Measurements from ENCODE around the gene KLHL6. TPM values are rescaled to one million over a fixed set of nuclear protein-coding genes. Genes with fewer than 3 reads are reported as not detected.

The KLHL6 gene
- total RNA-seq, 1 experiment from 2014 or later, result not detected

DNA sequence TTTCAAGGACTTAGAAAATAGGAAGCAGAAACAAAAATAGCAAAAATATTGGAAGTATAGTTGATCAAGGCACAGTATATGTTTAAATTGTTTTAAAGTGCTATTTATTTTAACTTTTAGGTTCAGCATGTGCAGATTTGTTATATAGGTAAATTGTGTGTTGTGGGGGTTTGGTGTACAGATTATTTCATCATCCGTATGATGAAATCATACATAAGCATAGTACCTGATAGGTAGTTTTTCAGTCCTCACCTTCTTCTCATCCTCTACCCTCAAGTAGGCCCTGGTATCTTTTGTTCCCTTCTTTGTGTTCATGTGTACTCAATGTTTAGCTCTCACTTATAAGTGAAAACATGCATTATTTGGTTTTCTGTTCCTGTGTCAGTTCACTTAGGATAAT is 50.9 kb downstream of the KLHL6 start:
- CTCF ChIA-PET, result no interaction called here
- TF ChIP-seq CTCF (conservative IDR thresholded peaks at IDR 0.05; ENCODE audit: low read depth, low read length) (no peak), EZH2 (IDR thresholded peaks at IDR 0.05; ENCODE audit: borderline replicate concordance, low read depth, low read length, poor library complexity, severe bottlenecking) (no peak)
- Histone ChIP-seq H3K4me1 (ENCODE audit: insufficient read depth, low read length, poor library complexity, severe bottlenecking) (no peaks in the 10 kb centered on the region), H3K4me3 (ENCODE audit: low read depth, low read length, poor library complexity, severe bottlenecking) (no peak overlapping the region), H3K27me3 (replicated peaks; ENCODE audit: insufficient read depth, low read depth, low read length, poor library complexity) (no peaks in the 10 kb centered on the region), H3K36me3 (ENCODE audit: insufficient read depth, low read length, poor library complexity, severe bottlenecking) (no peaks in the 10 kb centered on the region), H3K9me3 (ENCODE audit: low read depth, low read length, poor library complexity, severe bottlenecking) (no peaks in the 10 kb centered on the region), H3K27ac (ENCODE audit: low read depth, low read length, poor library complexity, severe bottlenecking) (no peak overlapping the region)
- no peak for DNase-seq (ENCODE audit: low spot score)
- POLR2A ChIA-PET (ENCODE audit: low non-redundant PET), result no interaction called here
- BruUV-seq (replicated peaks), result no TSS peak
- intact Hi-C loops (cut with micrococcal nuclease; ENCODE audit: unreplicated experiment), result loop anchor here (10.0 kb wide), 1 partner anchor 90 kb away; no protein-coding TSS in a partner anchor

- no peaks in the 10 kb centered on the region for H3K27me3 ChIP-seq (replicated peaks; ENCODE audit: insufficient read depth, low read depth, low read length, poor library complexity)
- H3K4me1 ChIP-seq (ENCODE audit: insufficient read depth, low read length, poor library complexity, severe bottlenecking), result no peaks in the 10 kb centered on the region
- ChIA-PET CTCF (no interaction called here), POLR2A (ENCODE audit: low non-redundant PET) (no interaction called here)
- no peak overlapping the region for H3K27ac ChIP-seq (ENCODE audit: low read depth, low read length, poor library complexity, severe bottlenecking)
- H3K4me3 ChIP-seq (ENCODE audit: low read depth, low read length, poor library complexity, severe bottlenecking), result no peak overlapping the region
- intact Hi-C loops (cut with micrococcal nuclease; ENCODE audit: unreplicated experiment), result loop anchor here (2.0 to 10.0 kb wide), 2 partner anchors 91 to 263 kb away; no protein-coding TSS in a partner anchor
- no peaks in the 10 kb centered on the region for H3K36me3 ChIP-seq (ENCODE audit: insufficient read depth, low read length, poor library complexity, severe bottlenecking)
- BruUV-seq (replicated peaks), result no TSS peak
- no peak for TF ChIP-seq EZH2 (IDR thresholded peaks at IDR 0.05; ENCODE audit: borderline replicate concordance, low read depth, low read length, poor library complexity, severe bottlenecking)
- no peak for TF ChIP-seq CTCF (conservative IDR thresholded peaks at IDR 0.05; ENCODE audit: low read depth, low read length)
- H3K9me3 ChIP-seq (ENCODE audit: low read depth, low read length, poor library complexity, severe bottlenecking), result no peaks in the 10 kb centered on the region
- DNase-seq (ENCODE audit: low spot score), result no peak
These were observed 51.8 kb downstream of the KLHL6 start for GRCh38 chr3:183503746-183504145.

DNA sequence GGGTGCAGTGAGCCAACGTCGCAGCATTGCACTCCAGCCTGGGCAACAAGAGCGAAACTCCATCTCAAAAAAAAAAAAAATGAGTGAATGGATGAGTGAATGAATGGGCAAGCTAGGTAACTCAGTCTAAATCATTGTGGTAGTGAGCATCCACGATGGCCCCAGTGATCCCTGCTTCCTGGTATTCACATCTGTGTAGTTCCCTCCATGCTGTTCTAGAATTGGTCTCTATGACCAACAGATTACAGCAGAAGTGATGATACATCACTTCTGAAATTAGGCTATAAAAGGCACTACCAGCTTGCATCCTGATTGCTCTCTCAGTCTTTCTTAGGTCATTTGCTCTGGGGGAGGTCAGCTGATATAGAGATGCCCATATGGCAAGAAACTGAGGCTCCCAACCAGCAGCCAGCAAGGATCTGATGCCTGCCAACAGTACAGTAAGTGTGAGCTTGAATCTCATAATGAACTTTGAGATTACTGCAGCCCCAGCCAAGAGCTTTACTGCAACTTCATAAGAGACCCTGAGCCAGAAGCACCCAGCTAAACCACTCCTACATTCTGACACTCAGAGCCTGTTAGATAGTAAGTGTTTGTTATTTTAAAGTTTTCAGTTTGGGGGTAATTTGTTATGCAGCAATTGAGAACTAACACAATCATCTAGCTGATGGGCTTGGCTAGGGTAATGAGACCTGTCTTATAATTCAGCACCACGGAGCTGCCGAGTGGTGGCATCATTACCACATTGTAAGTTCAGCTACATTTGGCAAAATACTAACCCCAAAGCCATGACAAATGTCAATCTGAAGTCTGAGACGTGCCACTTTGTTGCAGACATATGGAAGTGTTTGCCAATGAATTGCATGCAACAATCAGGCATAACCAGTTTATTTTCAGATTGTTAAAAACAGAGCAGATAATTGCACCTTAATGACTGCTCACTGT is 53.0 kb downstream of the KLHL6 start:
- intact Hi-C loops (cut with micrococcal nuclease; ENCODE audit: unreplicated experiment), result loop anchor here (2.0 to 10.0 kb wide), 2 partner anchors 92 to 264 kb away; no protein-coding TSS in a partner anchor
- peak; percentile 38 for DNase-seq (ENCODE audit: low spot score)
- Histone ChIP-seq H3K27me3 (replicated peaks; ENCODE audit: insufficient read depth, low read depth, low read length, poor library complexity) (no peaks in the 10 kb centered on the region), H3K9me3 (ENCODE audit: low read depth, low read length, poor library complexity, severe bottlenecking) (no peaks in the 10 kb centered on the region), H3K27ac (ENCODE audit: low read depth, low read length, poor library complexity, severe bottlenecking) (no peak overlapping the region), H3K4me1 (ENCODE audit: insufficient read depth, low read length, poor library complexity, severe bottlenecking) (no peaks in the 10 kb centered on the region), H3K36me3 (ENCODE audit: insufficient read depth, low read length, poor library complexity, severe bottlenecking) (no peaks in the 10 kb centered on the region), H3K4me3 (ENCODE audit: low read depth, low read length, poor library complexity, severe bottlenecking) (no peak overlapping the region)
- no TSS peak for BruUV-seq (replicated peaks)
- TF ChIP-seq CTCF (conservative IDR thresholded peaks at IDR 0.05; ENCODE audit: low read depth, low read length), result peak; percentile 65
- TF ChIP-seq EZH2 (IDR thresholded peaks at IDR 0.05; ENCODE audit: borderline replicate concordance, low read depth, low read length, poor library complexity, severe bottlenecking), result no peak
- ChIA-PET POLR2A (ENCODE audit: low non-redundant PET) (no interaction called here), CTCF (interaction anchor here (1.0 to 1.5 kb wide), 3 partner anchors 263 to 382 kb away, joined by 3 to 7 read pairs (median 4); partner anchors contain the start of gene PARL)

Data from A673 (cell line).